ENCODE measurements around the gene CTRB1.

The CTRB1 gene

GRCh38 chr16:75218256-75219076 lies at the start of gene CTRB1:
Gene CTRB1, plus strand, starts transcription at chr16:75218988. Its CDS starts 20 bp downstream, at chr16:75219008.
- no peak for DNase-seq

DNA sequence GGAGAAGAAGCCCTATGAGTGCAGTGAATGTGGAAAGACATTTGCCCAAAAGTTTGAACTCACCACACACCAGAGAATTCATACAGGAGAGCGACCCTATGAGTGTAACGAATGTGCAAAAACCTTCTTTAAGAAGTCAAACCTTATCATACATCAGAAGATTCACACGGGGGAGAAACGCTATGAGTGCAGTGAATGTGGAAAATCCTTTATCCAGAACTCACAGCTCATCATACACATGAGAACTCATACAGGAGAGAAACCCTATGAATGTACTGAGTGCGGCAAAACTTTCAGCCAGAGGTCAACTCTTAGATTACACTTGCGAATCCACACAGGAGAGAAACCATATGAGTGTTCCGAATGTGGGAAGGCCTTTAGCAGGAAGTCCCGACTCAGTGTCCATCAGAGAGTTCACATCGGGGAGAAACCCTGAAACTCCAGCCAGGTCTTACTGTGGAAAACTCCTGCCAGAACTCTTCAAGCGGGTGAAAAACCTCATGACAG lies 48.8 kb upstream of the CTRB1 start:
- DNase-seq: no peak

DNA sequence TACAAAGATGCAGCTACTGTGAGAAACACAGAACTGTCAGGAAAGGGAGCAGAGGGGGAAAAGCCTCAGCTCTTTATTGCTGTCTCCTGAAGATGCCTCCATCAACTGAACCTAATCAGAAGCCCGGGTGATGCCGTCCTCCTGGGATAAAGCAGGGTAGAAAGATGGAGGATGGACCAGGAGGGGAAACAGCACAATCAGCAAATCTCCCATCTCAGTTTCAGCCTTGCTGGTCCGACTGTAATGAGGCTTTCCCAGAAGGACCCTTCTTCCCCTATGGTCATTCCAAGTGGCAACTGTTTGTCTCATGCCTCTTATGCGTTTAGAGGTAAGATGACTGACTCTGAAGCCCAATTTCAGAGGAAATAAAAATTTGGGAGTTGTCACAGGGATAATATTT lies 46.2 kb upstream of the CTRB1 start:
- DNase-seq: no peak

DNA sequence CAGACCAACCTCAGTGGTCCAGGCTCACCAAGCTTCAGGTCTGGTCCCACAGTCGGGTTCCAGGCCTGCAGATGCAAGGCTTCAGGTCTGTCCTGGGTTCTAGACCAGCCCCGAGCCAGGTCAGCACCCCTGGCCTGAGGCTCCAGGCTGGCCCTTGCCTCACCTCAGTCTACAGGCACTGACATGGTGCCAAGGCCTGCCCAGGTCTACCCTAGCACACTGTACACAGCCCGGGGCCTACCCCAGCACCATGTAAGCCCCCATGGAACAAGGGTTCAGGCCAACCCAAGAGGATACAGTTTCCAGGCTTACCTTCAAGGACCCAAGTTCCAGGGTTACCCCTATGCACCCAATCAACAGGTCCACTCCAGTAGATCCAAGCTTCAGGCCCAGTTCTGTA lies 43.7 kb upstream of the CTRB1 start:
- DNase-seq: no peak

GRCh38 chr16:75176926-75177325 lies 41.9 kb upstream of the CTRB1 start:
- DNase-seq: no peak

- DNase-seq: no peak
Observed at GRCh38 chr16:75179208-75179607, 39.6 kb upstream of the CTRB1 start.

DNA sequence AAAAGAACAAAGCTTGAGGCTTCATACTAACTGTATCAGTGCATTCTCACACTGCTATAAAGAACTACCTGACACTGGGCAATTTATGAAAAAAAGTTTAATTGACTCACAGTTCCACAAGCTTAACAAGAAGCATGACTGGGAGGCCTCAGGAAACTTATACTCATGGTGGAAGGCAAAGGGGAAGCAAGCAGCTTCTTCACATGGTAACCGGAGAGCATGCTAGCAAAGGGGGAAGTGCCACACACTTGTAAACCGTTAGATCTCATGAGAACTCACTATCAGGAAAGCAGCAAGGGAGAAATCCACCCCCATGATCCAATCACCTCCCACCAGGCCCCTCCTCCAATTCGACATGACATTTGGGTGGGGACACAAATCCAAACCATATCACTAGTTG lies 37.2 kb upstream of the CTRB1 start:
- DNase-seq: no peak

DNA sequence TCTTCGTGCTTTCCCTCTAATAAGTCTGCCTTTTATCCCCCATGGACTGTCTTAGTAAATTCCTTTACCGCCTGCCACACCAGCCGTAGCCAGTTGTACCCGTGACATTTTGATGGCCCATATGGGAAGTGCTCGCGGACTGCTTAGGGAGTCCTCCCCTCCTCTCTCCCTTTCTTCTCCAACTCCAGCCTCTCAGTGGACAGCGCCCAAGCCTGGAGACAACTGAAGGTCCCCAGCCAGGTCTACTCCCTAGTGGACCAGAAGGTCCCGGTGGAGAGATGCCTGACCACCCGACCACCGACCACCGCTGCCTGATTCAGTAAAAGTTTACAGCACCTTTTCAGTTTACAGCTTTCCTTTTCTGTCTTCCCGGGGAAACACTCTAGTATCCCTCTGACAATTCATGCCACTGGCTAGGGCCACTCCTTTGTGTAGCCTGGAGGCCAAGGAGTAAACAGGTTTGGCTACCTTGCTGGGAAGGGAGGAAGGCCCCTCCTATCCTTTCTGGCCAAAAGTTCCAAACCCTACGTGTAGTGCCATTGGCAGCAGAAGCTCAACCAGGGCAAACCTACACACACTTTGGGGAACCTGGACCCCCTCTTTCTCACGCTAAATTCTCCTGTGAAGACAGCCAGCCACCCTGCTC lies 29.8 kb upstream of the CTRB1 start:
- DNase-seq: no peak

DNA sequence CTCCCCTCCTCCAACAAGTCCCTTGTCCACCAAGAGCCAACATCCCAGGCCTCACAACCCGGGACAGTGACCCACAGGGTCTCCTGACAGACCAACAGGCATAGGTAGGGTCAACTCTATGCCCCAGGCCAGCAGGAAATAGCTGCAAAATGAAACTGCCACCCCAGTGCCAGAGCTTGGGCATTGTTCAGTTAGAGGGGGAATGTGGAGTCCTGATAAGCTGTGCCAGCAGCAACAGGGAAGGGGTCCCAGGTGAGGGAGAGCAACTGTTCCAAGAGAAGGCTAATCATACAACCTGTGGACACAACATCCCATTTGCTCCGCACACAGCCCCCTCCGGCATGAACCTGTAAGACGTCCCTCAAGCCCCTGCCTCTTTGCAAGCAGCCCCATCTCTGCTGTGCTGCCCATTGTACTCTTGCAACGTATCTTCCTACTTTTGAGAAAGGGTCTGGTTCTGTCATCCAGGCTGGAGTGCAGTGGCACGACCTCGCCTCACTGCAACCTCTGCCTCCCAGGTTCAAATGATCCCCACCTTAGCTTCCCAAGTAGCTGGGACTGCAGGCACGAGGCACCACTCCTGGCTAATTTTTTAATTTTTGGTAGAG lies 29.0 kb upstream of the CTRB1 start:
- DNase-seq: no peak

GRCh38 chr16:75192606-75193264 lies 26.1 kb upstream of the CTRB1 start:
- DNase-seq: no peak

- DNase-seq: no peak
Observed at GRCh38 chr16:75193265-75193650, 25.5 kb upstream of the CTRB1 start.

DNA sequence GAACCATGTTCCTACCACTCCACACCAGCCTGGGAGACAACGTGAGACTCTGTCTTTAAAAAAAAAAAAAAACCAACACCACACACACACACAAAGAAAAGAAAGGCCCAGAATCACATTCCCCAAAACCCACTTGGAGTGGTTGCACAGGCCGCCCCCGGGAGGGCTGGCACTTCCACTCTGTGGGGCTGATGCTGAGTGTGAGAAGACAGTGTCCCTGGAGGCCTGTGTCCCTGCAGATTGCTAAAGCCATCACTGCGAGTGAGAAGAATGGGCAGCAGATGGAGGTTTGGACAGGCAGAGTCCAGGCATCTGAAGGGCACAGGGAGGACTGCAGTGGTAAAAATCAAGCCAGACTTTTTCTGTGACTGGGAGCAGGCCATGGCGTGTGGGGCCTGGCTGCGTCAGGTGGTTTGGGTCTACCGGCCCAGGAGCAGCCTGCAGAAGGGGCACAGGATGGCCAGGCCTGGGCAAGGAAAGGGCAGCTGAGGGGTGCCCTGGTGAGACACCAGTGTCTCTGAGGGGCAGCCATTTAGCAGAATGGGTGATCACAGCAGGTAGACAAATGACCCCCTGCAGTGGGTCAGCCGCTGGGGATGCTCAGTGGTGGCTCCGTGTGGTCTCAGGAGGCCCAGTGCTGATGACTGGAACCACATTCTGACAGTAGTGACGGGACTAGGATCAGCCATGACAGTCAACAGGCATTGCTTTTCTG lies 24.9 kb upstream of the CTRB1 start:
- DNase-seq: no peak

DNA sequence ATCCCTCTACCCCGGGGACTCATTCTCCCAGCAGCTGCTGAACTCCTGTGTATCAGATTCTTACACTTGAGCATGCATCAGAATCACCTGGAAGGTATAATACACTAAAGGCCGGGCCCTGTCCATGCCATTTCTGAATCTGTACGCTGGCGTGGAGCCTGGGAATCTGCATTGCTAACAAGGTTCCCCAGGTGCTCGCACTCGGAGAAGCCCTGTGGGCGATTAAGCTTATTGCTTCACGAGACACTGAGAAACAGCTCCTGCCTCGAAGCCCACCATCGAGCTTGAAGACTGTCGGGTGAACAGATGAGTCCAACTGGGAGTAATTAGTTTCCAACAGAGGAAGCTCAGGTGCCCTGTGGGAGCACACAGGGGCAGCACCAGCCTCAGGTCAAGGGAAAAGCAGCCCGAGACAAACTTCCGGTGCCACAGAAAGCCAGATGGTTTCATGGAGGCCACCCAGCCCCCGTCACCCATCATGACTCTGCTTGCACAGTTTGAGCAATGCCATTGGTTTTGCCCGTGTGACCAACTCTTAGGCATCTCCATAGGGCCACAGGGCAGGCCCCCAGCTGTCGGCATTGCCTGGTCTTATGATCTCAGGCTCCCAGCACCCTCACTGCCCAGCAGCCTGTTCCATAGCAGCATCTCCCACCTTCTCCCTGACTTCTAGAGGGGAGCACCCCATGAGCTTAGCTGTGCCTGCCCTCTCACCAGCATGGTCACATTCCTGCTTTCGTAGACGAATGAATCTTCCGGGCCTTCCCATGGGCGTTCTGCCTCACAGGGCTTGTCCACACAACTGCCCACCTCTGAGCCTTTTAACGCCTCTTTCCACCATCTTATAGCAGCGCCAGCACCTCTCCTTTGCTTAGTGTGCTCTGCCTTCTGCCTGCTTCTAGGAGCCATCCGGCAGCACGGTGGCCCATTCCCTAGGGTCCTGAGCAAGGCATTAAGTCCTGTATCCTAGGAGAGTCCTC lies 22.7 kb upstream of the CTRB1 start:
- no peak for DNase-seq

- DNase-seq: no peak
Observed at GRCh38 chr16:75196836-75197235, 22.0 kb upstream of the CTRB1 start.

GRCh38 chr16:75197522-75198134 lies 21.2 kb upstream of the CTRB1 start:
- DNase-seq: no peak

DNA sequence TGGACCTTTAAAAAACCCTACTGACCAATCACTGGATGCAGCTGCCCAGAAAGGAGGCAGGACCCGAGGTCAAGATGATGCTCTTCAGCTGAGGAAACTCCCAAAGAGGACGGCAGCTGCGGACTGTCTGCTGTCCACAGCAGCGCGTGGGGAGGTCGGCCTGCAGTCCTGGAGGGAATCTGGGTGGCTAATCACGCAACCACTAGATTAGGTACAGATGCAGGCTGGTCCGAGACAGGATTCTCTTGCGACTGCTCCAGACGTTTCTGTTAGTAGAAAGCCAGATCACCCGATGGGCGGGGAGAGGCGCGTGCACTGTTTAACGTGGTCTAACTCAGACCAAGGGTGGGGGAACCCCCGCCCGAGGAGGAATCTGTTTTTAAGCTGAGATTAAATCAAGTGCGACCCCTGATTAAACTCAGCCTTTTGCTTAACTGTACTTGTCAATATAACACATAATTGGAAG lies 20.6 kb upstream of the CTRB1 start:
- DNase-seq: no peak

- no peak for DNase-seq
Observed at GRCh38 chr16:75202069-75202590, 16.7 kb upstream of the CTRB1 start.

- no peak for DNase-seq
Observed at GRCh38 chr16:75203096-75203495, 15.7 kb upstream of the CTRB1 start.

DNA sequence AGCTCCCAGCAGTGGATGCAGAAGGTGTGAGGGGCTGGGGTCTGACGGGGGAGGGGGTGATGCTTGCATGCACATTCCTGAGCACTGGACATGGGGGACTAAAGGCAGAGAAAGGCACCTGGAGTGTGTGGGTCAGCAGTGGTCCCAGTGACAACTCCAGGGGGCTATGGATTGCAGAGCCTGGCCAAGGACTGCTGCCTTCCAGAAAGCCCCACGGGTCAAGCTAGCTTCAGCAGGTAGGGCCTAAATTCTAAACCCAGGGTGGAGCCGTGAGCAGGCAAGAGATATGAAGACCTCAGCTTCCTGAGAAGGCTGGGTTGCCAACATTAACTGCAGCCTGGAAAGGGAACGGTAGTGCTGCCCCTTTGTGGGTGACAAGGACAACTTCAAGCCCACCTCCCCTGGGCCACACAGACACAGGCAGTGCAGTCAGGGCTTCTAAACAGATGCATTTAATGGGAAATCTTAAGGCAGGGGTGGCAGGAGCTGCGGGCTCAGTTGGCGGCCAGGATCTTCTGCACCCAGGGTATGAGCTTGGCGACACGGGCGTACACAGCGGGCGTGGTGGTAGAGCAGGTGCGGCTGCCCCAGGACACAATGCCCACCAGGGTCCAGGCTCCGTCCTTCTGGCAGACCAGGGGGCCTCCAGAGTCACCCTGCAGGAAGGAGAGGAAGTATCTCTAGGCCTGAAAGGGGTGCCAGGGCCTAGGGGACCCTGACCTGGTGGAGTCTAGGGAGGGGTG lies 14.9 kb upstream of the CTRB1 start:
- DNase-seq: no peak

DNA sequence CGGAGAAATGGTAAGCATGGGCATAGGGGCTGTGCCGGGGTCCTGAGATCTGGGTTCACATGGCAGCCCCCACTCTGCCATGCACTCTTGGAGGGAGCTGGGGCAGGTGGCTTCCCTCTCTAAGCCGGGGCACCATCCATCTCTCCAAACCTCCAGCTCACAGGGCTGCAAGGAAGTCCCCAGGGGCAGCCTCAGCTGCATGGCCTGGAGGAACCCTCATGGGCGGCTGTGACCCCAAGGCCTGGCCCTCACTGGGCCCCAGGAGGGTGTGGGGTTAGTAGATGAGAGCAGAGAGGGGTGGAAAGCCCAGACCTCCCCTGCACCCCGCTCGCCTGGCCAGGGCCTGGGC lies 14.4 kb upstream of the CTRB1 start:
- DNase-seq: no peak
